Neural cell (in vitro differentiated cells): ENCODE data around the gene ATG9B. TPM values are rescaled to one million over a fixed set of nuclear protein-coding genes. Genes with fewer than 3 reads are reported as not detected.

ENCODE experiments used
- H2AFZ ChIP-seq: fragments of 200-600, 300-800 bp; sonication (generic), shearing (Covaris generic); 2 replicates; pipeline ENCODE4 v1.6.0; 2014; ENCODE audit warnings: low read depth, mild to moderate bottlenecking, antibody characterized with exemption, low read length, moderate library complexity
- H3F3A ChIP-seq: fragments of 200-600 bp; shearing (Covaris generic); 2 replicates; pipeline ENCODE4 v1.6.1; 2016; ENCODE audit warnings: mild to moderate bottlenecking, moderate library complexity, mixed read lengths, antibody characterized with exemption, low read length; ENCODE audit not compliant: insufficient read depth, poor library complexity, severe bottlenecking
- H3K27ac ChIP-seq: fragments of 200-600, 300-800 bp; sonication (generic), shearing (Covaris generic); 2 replicates; pipeline ENCODE4 v1.5.1; 2014; ENCODE audit warnings: mild to moderate bottlenecking, low read length, moderate library complexity
- H3K27me3 ChIP-seq: fragments of 300-800, 200-600 bp; sonication (generic), shearing (Covaris generic); 2 replicates; pipeline ENCODE4 v1.6.0; 2014; ENCODE audit warnings: mild to moderate bottlenecking, low read depth, low read length, moderate library complexity; ENCODE audit not compliant: insufficient read depth
- H3K36me3 ChIP-seq: fragments of 300-800, 200-600 bp; sonication (generic), shearing (Covaris generic); 2 replicates; pipeline ENCODE4 v1.5.1; 2014; ENCODE audit warnings: mild to moderate bottlenecking, antibody characterized with exemption, low read length, moderate library complexity; ENCODE audit not compliant: insufficient read depth
- H3K4me2 ChIP-seq: fragments of 300-800, 200-600 bp; sonication (generic), shearing (Covaris generic); 2 replicates; pipeline ENCODE4 v1.6.0; 2014; ENCODE audit warnings: mild to moderate bottlenecking, low read length
- H3K4me3 ChIP-seq: fragments of 300-800, 200-600 bp; sonication (generic), shearing (Covaris generic); 2 replicates; pipeline ENCODE4 v1.5.1; 2014; ENCODE audit warnings: mild to moderate bottlenecking, low read length, moderate library complexity
- H3K79me2 ChIP-seq: fragments of 200-600 bp; shearing (Covaris generic); replicated peaks from 2 replicates; pipeline ENCODE4 v1.6.0; 2014; ENCODE audit warnings: mild to moderate bottlenecking, low read length, moderate library complexity; ENCODE audit not compliant: insufficient read depth
- H3K9ac ChIP-seq: fragments of 300-800, 200-600 bp; sonication (generic), shearing (Covaris generic); 2 replicates; pipeline ENCODE4 v1.6.1; 2016; ENCODE audit warnings: mild to moderate bottlenecking, low read length, mixed read lengths
- H3K9me2 ChIP-seq: fragments of 200-600 bp; shearing (Covaris generic); 2 replicates; pipeline ENCODE4 v1.6.1; 2016; ENCODE audit warnings: mild to moderate bottlenecking, low read length, mixed read lengths; ENCODE audit not compliant: insufficient read depth
- H3K9me3 ChIP-seq: fragments of 200-600, 300-800 bp; sonication (generic), shearing (Covaris generic); 2 replicates; pipeline ENCODE4 v1.6.1; 2016; ENCODE audit warnings: mild to moderate bottlenecking, mixed run types, low read length, moderate library complexity, mixed read lengths
- H4K20me1 ChIP-seq: fragments of 200-600 bp; shearing (Covaris generic); 2 replicates; pipeline ENCODE4 v1.6.1; 2016; ENCODE audit warnings: mild to moderate bottlenecking, mixed run types; ENCODE audit not compliant: insufficient read depth
- CTCF ChIP-seq: fragments of 450-650 bp; IDR thresholded peaks from 2 replicates; pipeline ENCODE4 v1.5.1; 2014; ENCODE audit warnings: antibody characterized with exemption, mild to moderate bottlenecking, moderate library complexity; ENCODE audit not compliant: poor library complexity, severe bottlenecking
- EP300 ChIP-seq: fragments of 450-650 bp; conservative IDR thresholded peaks from 2 replicates; pipeline ENCODE4 v1.6.1; 2014; ENCODE audit warnings: antibody characterized with exemption, mild to moderate bottlenecking, moderate library complexity; ENCODE audit not compliant: poor library complexity, severe bottlenecking
- EZH2 ChIP-seq: fragments of 200-600, 300-800 bp; shearing (Covaris generic), sonication (generic); IDR thresholded peaks from 2 replicates; pipeline ENCODE4 v1.6.1; 2014; ENCODE audit warnings: antibody characterized with exemption, low read length, borderline replicate concordance, mild to moderate bottlenecking; ENCODE audit not compliant: insufficient read depth, poor library complexity, severe bottlenecking
- MXI1 ChIP-seq: fragments of 450-650 bp; conservative IDR thresholded peaks from 2 replicates; pipeline ENCODE4 v1.6.1; 2014; ENCODE audit warnings: antibody characterized with exemption, mild to moderate bottlenecking; ENCODE audit not compliant: poor library complexity, severe bottlenecking
- POLR2AphosphoS5 ChIP-seq: IDR thresholded peaks from 2 replicates; pipeline ENCODE4 v1.6.1; 2012
- RAD21 ChIP-seq: fragments of 450-650 bp; conservative IDR thresholded peaks from 2 replicates; pipeline ENCODE4 v1.6.1; 2014; ENCODE audit warnings: antibody characterized with exemption, mild to moderate bottlenecking, moderate library complexity
- REST ChIP-seq: IDR thresholded peaks from 2 replicates; pipeline ENCODE4 v1.6.1; 2012; ENCODE audit warnings: borderline replicate concordance
- SMC3 ChIP-seq: fragments of 450-650 bp; conservative IDR thresholded peaks from 2 replicates; pipeline ENCODE4 v1.6.1; 2014; ENCODE audit warnings: antibody characterized with exemption, mild to moderate bottlenecking, moderate library complexity; ENCODE audit not compliant: poor library complexity
- TAF1 ChIP-seq: IDR thresholded peaks from 2 replicates; pipeline ENCODE4 v1.6.1; 2012; ENCODE audit warnings: low read depth
- polyA plus RNA-seq: library from polyadenylated mRNA; depleted of rRNA; stranded (reverse); fragments of >200 nt; gene quantifications from 2 replicates; pipeline ENCODE4 v1.2.3, GENCODE V29; 2014

ATG9B gene
- polyA plus RNA-seq, 1 donor from 2014 or later: 1.4 TPM

- Histone ChIP-seq H3K27ac (no peak overlapping the region), H3K36me3 (no peaks in the 10 kb centered on the region), H3K9me2 (no peaks in the 10 kb centered on the region), H3K9ac (no peak overlapping the region), H3K9me3 (no peaks in the 10 kb centered on the region), H3K4me3 (no peak overlapping the region), H3K27me3 (no peaks in the 10 kb centered on the region), H3K79me2 (no peaks in the 10 kb centered on the region), H4K20me1 (no peaks in the 10 kb centered on the region), H3F3A (peaks cover 7% of the 10 kb centered on the region), H3K4me2 (no peak overlapping the region), H2AFZ (no peak overlapping the region)
- TF ChIP-seq POLR2AphosphoS5: no peak
- no peak for TF ChIP-seq CTCF
- TF ChIP-seq EP300: no peak
- TF ChIP-seq TAF1: no peak
- no peak for TF ChIP-seq MXI1
- peak; percentile 74 for TF ChIP-seq REST
- TF ChIP-seq EZH2: no peak
- TF ChIP-seq RAD21: no peak
- no peak for TF ChIP-seq SMC3
Observed at GRCh38 chr7:150983893-150984368, 40.4 kb downstream of the ATG9B start.

GRCh38 chr7:150982351-150982750 lies 41.9 kb downstream of the ATG9B start:
- peaks cover 7% of the 10 kb centered on the region for H3F3A ChIP-seq
- no peaks in the 10 kb centered on the region for H3K9me3 ChIP-seq
- H3K4me3 ChIP-seq: no peak overlapping the region
- H4K20me1 ChIP-seq: no peaks in the 10 kb centered on the region
- no peak overlapping the region for H3K27ac ChIP-seq
- TF ChIP-seq TAF1 (no peak), MXI1 (no peak), SMC3 (no peak), EZH2 (no peak), REST (no peak), RAD21 (no peak), EP300 (no peak), POLR2AphosphoS5 (no peak), CTCF (no peak)
- no peak overlapping the region for H3K4me2 ChIP-seq
- no peaks in the 10 kb centered on the region for H3K27me3 ChIP-seq
- no peak overlapping the region for H2AFZ ChIP-seq
- peaks cover 1% of the 10 kb centered on the region for H3K79me2 ChIP-seq
- H3K9me2 ChIP-seq: no peaks in the 10 kb centered on the region
- H3K9ac ChIP-seq: no peak overlapping the region
- H3K36me3 ChIP-seq: no peaks in the 10 kb centered on the region
